Gastroesophageal sphincter (tissue), 3 donors: ENCODE results near the gene ANKRD45.

Source experiments
- POLR2A ChIP-seq, 2 donors: fragments of 450-650 bp; IDR thresholded peaks; one replicate each; pipeline ENCODE4 v1.6.1; 2017; ENCODE audit warnings: antibody characterized with exemption in 2 of 2, mild to moderate bottlenecking in 2 of 2, moderate library complexity in 1 of 2
- TF ChIP-seq, protein P1 (sequence below), 4 experiments: fragments of 200-600 bp in 2 of 4; fragments of 450-650 bp in 2 of 4; sonication (generic) in 1 of 4; IDR thresholded peaks; one replicate each; pipeline ENCODE4 v1.5.1; 2017 to 2019; ENCODE audit warnings: antibody characterized with exemption in 4 of 4, mild to moderate bottlenecking in 2 of 4, moderate library complexity in 2 of 4

DNA sequence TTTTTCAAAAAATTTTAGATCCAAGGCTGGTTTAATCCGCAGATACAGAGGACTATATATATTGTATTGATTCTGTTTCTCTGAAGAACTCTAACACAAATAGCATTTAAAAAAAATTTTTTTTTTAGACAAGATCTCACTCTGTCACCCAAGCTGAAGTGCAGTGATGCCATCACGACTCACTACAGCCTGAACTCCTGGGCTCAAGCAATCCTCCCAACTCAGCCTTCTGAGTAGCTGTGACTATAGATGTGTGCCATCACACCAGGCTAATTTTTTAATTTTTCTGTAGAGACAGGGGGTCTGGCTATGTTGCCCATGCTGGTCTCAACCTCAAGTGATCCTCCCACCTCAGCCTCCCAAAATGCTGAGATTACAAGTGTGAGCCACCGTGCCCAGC lies 3.0 kb downstream of the ANKRD45 start:
- TF ChIP-seq, protein P1, sequence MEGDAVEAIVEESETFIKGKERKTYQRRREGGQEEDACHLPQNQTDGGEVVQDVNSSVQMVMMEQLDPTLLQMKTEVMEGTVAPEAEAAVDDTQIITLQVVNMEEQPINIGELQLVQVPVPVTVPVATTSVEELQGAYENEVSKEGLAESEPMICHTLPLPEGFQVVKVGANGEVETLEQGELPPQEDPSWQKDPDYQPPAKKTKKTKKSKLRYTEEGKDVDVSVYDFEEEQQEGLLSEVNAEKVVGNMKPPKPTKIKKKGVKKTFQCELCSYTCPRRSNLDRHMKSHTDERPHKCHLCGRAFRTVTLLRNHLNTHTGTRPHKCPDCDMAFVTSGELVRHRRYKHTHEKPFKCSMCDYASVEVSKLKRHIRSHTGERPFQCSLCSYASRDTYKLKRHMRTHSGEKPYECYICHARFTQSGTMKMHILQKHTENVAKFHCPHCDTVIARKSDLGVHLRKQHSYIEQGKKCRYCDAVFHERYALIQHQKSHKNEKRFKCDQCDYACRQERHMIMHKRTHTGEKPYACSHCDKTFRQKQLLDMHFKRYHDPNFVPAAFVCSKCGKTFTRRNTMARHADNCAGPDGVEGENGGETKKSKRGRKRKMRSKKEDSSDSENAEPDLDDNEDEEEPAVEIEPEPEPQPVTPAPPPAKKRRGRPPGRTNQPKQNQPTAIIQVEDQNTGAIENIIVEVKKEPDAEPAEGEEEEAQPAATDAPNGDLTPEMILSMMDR (IDR thresholded peaks at IDR 0.05): no peak
- TF ChIP-seq POLR2A (IDR thresholded peaks at IDR 0.05): no peak
